SK-N-SH (cell line): ENCODE data around the gene TOLLIP. TPM values are rescaled to one million over a fixed set of nuclear protein-coding genes. Genes with fewer than 3 reads are reported as not detected.
A peak's percentile ranks its signal among the peaks of the same experiment; 100 is the strongest.

Experiments
- CTCF ChIA-PET: fragments of 300-600, 350-600 bp; formaldehyde crosslinking; extraction: SDS; loops from one replicate; lab custom pipeline; 2021; lab: Yijun Ruan, JAX
- POLR2A ChIA-PET: fragments of 350-600 bp; sonication (Branson Sonifier 250); formaldehyde crosslinking; extraction: SDS; loops from one replicate; lab custom pipeline; 2020; ENCODE audit warnings: antibody characterized with exemption, inconsistent platforms; lab: Yijun Ruan, JAX
- DNase-seq: peaks from one replicate; pipeline ENCODE4 v3.0.0; 2012
- H2AFZ ChIP-seq: fragments of 200-600 bp; sonication (generic); 2 replicates; pipeline ENCODE4 v1.8.1; 2016; ENCODE audit warnings: antibody characterized with exemption, mild to moderate bottlenecking, low read depth
- H3F3A ChIP-seq: fragments of 200-600 bp; sonication (generic); replicated peaks from 2 replicates; pipeline ENCODE3; 2016; ENCODE audit warnings: antibody characterized with exemption, mild to moderate bottlenecking; ENCODE audit not compliant: insufficient read depth
- H3K27ac ChIP-seq, 2 experiments: fragments of 200-500 bp in 1 of 2; fragments of 200-600 bp in 1 of 2; sonication (Bioruptor generic) in 1 of 2; sonication (generic), shearing (Covaris generic) in 1 of 2; 2 replicates each; pipeline versions ENCODE4 v1.5.1 to v1.6.1; 2014 to 2016; ENCODE audit warnings: low read depth in 2 of 2, inconsistent platforms in 1 of 2, low read length in 1 of 2, mild to moderate bottlenecking in 1 of 2, mixed read lengths in 1 of 2
- H3K27me3 ChIP-seq: fragments of 200-600 bp; sonication (generic), shearing (Covaris generic); 2 replicates; pipeline ENCODE4 v1.6.1; 2016; ENCODE audit warnings: mixed run types; ENCODE audit not compliant: insufficient read depth
- H3K36me3 ChIP-seq, 2 experiments: fragments of 200-500 bp in 1 of 2; fragments of 200-600 bp in 1 of 2; sonication (Bioruptor generic) in 1 of 2; sonication (generic) in 1 of 2; replicated peaks in 1 of 2; 2 replicates each; pipeline versions ENCODE3 to v1.5.1; 2014 to 2016; ENCODE audit warnings: low read length in 1 of 2, mild to moderate bottlenecking in 1 of 2; ENCODE audit not compliant: insufficient read depth in 2 of 2, control insufficient read depth in 1 of 2
- H3K4me1 ChIP-seq, 2 experiments: fragments of 200-500 bp in 1 of 2; fragments of 200-600 bp in 1 of 2; sonication (Bioruptor generic) in 1 of 2; sonication (generic), shearing (Covaris generic) in 1 of 2; 2 replicates each; pipeline versions ENCODE4 v1.5.1 to v1.6.1; 2014 to 2016; ENCODE audit warnings: low read depth in 1 of 2, low read length in 1 of 2, mixed run types in 1 of 2; ENCODE audit not compliant: insufficient read depth in 2 of 2, control insufficient read depth in 1 of 2
- H3K4me2 ChIP-seq: fragments of 200-600 bp; sonication (generic), shearing (Covaris generic); 2 replicates; pipeline ENCODE4 v1.6.1; 2017; ENCODE audit warnings: mixed run types
- H3K4me3 ChIP-seq, 2 experiments: fragments of 200-500 bp in 1 of 2; fragments of 200-600 bp in 1 of 2; sonication (Bioruptor generic) in 1 of 2; sonication (generic), shearing (Covaris generic) in 1 of 2; 2 replicates each; pipeline versions ENCODE4 v1.5.1 to v1.8.1; 2014 to 2016; ENCODE audit warnings: low read depth in 2 of 2, inconsistent platforms in 1 of 2, low read length in 1 of 2, mild to moderate bottlenecking in 1 of 2, mixed read lengths in 1 of 2, moderate library complexity in 1 of 2
- H3K79me2 ChIP-seq: fragments of 200-600 bp; sonication (generic); 2 replicates; pipeline ENCODE4 v1.8.1; 2017; ENCODE audit warnings: mild to moderate bottlenecking; ENCODE audit not compliant: insufficient read depth
- H3K9ac ChIP-seq: fragments of 200-600 bp; sonication (generic); 2 replicates; pipeline ENCODE4 v1.6.1; 2017; ENCODE audit warnings: mixed run types
- H3K9me2 ChIP-seq: fragments of 200-600 bp; sonication (generic); 2 replicates; pipeline ENCODE4 v1.6.1; 2017; ENCODE audit warnings: mixed run types
- H3K9me3 ChIP-seq: fragments of 200-600 bp; sonication (generic); 2 replicates; pipeline ENCODE4 v1.6.1; 2017; ENCODE audit warnings: mixed run types, mild to moderate bottlenecking, moderate library complexity
- H4K20me1 ChIP-seq: fragments of 200-600 bp; sonication (generic); 2 replicates; pipeline ENCODE4 v1.6.1; 2017; ENCODE audit warnings: mild to moderate bottlenecking, mixed run types; ENCODE audit not compliant: insufficient read depth
- CHD2 ChIP-seq: fragments of 150-350 bp; IDR thresholded peaks from 2 replicates; pipeline ENCODE4 v1.6.1; 2018; ENCODE audit warnings: low read length; ENCODE audit not compliant: partially characterized antibody
- ELF1 ChIP-seq: IDR thresholded peaks from 2 replicates; pipeline ENCODE4 v1.4.0; 2012
- FOSL2 ChIP-seq: IDR thresholded peaks from 2 replicates; pipeline ENCODE4 v1.4.0; 2012; ENCODE audit warnings: low read depth, mild to moderate bottlenecking, moderate library complexity, borderline replicate concordance
- FOXJ3 ChIP-seq: sonication (generic); formaldehyde crosslinking; IDR thresholded peaks from 2 replicates; pipeline ENCODE4 v1.5.1; 2020; ENCODE audit warnings: mild to moderate bottlenecking, missing genetic modification reagents
- FOXM1 ChIP-seq: IDR thresholded peaks from 2 replicates; pipeline ENCODE4 v1.4.0; 2012; ENCODE audit warnings: low read depth, mild to moderate bottlenecking
- MAX ChIP-seq: IDR thresholded peaks from 2 replicates; pipeline ENCODE4 v1.4.0; 2012; ENCODE audit warnings: low read depth
- MXI1 ChIP-seq: IDR thresholded peaks from 2 replicates; pipeline ENCODE4 v1.6.1; 2012; ENCODE audit warnings: mild to moderate bottlenecking, low read depth, low read length, improper control_type of control experiment
- RCOR1 ChIP-seq: fragments of 150-350 bp; IDR thresholded peaks from 2 replicates; pipeline ENCODE4 v1.6.1; 2017; ENCODE audit warnings: antibody characterized with exemption, low read length
- RFX5 ChIP-seq: IDR thresholded peaks from 2 replicates; pipeline ENCODE4 v1.6.1; 2012; ENCODE audit warnings: mild to moderate bottlenecking, improper control_type of control experiment, low read length
- TEAD4 ChIP-seq: IDR thresholded peaks from 2 replicates; pipeline ENCODE4 v1.4.0; 2012; ENCODE audit warnings: mild to moderate bottlenecking, borderline replicate concordance; ENCODE audit not compliant: insufficient read depth
- ZBTB33 ChIP-seq: IDR thresholded peaks from 2 replicates; pipeline ENCODE4 v1.4.0; 2012; ENCODE audit warnings: low read depth, borderline replicate concordance
- WGBS: methylation state at CpG from one replicate; pipeline ENCODE4 v1.1.6; 2017; ENCODE audit warnings: low lambda C conversion rate; 5-methylcytosine and 5-hydroxymethylcytosine counted together
- polyA plus RNA-seq, 3 experiments: library from polyadenylated mRNA; depleted of rRNA; stranded (reverse); fragments of >200 nt; gene quantifications; 2 replicates each; pipeline ENCODE4 v1.2.3, GENCODE V29; 2012
- TF ChIP-seq, protein P1 (sequence below): IDR thresholded peaks from 2 replicates; pipeline ENCODE4 v1.6.1; 2012; ENCODE audit warnings: mild to moderate bottlenecking, low read depth, low read length, moderate library complexity
- TF ChIP-seq, protein P2 (sequence below): fragments of 150-350 bp; IDR thresholded peaks from 2 replicates; pipeline ENCODE4 v1.6.1; 2017; ENCODE audit warnings: antibody characterized with exemption, low read length, low read depth, borderline replicate concordance
- TF ChIP-seq, protein P3 (sequence below): fragments of 200-600 bp; sonication (generic); IDR thresholded peaks from 2 replicates; pipeline ENCODE4 v1.6.1; 2017; ENCODE audit warnings: antibody characterized with exemption, mild to moderate bottlenecking, moderate library complexity

TOLLIP gene
- polyA plus RNA-seq, 1 of the 3 experiments (the other 2 are of a cell fraction) = 55.4 TPM

DNA sequence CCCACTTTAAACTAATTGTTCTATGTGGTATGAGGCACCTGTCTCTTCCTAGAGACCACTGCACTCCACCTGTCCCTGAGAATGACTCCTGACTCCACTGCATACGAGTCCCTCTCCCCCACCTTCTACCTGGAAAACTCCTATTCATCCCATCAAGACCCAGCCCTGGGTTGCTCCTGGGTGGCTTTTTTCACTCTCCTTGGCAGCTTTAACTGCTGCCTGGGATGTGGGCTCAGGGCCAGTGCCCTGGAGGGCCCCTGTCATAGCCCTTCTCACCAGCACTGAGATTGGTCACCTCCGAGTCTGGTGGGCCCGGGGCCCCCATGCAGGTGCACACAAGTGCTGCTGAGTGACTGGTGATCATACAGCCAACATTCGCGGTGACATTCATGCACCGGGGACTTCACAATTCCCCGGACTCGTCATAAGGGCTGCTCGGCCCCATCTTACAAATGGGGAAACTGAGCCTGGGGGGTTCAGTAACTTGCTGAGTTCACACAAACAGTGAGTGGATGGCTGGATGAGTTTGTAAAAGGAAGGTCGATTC is 25.9 kb upstream of the TOLLIP start:
- POLR2A ChIA-PET = no interaction called here
- TF ChIP-seq, protein P1, sequence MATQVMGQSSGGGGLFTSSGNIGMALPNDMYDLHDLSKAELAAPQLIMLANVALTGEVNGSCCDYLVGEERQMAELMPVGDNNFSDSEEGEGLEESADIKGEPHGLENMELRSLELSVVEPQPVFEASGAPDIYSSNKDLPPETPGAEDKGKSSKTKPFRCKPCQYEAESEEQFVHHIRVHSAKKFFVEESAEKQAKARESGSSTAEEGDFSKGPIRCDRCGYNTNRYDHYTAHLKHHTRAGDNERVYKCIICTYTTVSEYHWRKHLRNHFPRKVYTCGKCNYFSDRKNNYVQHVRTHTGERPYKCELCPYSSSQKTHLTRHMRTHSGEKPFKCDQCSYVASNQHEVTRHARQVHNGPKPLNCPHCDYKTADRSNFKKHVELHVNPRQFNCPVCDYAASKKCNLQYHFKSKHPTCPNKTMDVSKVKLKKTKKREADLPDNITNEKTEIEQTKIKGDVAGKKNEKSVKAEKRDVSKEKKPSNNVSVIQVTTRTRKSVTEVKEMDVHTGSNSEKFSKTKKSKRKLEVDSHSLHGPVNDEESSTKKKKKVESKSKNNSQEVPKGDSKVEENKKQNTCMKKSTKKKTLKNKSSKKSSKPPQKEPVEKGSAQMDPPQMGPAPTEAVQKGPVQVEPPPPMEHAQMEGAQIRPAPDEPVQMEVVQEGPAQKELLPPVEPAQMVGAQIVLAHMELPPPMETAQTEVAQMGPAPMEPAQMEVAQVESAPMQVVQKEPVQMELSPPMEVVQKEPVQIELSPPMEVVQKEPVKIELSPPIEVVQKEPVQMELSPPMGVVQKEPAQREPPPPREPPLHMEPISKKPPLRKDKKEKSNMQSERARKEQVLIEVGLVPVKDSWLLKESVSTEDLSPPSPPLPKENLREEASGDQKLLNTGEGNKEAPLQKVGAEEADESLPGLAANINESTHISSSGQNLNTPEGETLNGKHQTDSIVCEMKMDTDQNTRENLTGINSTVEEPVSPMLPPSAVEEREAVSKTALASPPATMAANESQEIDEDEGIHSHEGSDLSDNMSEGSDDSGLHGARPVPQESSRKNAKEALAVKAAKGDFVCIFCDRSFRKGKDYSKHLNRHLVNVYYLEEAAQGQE = no peak
- TF ChIP-seq ZBTB33 (no peak), CHD2 (no peak), MXI1 (no peak), RFX5 (no peak), MAX (no peak), FOXJ3 (CRISPR knock-in tag) (no peak), FOSL2 (no peak), RCOR1 (no peak), TEAD4 (no peak), ELF1 (no peak), FOXM1 (no peak)
- TF ChIP-seq, protein P2, sequence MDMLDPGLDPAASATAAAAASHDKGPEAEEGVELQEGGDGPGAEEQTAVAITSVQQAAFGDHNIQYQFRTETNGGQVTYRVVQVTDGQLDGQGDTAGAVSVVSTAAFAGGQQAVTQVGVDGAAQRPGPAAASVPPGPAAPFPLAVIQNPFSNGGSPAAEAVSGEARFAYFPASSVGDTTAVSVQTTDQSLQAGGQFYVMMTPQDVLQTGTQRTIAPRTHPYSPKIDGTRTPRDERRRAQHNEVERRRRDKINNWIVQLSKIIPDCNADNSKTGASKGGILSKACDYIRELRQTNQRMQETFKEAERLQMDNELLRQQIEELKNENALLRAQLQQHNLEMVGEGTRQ = no peak
- TF ChIP-seq, protein P3, sequence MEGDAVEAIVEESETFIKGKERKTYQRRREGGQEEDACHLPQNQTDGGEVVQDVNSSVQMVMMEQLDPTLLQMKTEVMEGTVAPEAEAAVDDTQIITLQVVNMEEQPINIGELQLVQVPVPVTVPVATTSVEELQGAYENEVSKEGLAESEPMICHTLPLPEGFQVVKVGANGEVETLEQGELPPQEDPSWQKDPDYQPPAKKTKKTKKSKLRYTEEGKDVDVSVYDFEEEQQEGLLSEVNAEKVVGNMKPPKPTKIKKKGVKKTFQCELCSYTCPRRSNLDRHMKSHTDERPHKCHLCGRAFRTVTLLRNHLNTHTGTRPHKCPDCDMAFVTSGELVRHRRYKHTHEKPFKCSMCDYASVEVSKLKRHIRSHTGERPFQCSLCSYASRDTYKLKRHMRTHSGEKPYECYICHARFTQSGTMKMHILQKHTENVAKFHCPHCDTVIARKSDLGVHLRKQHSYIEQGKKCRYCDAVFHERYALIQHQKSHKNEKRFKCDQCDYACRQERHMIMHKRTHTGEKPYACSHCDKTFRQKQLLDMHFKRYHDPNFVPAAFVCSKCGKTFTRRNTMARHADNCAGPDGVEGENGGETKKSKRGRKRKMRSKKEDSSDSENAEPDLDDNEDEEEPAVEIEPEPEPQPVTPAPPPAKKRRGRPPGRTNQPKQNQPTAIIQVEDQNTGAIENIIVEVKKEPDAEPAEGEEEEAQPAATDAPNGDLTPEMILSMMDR = no peak

More for the DNA sequence above, 25.9 kb upstream of the TOLLIP start:
- no peaks in the 10 kb centered on the region for H3F3A ChIP-seq
- H3K4me1 ChIP-seq = peaks cover 8 to 10% of the 10 kb centered on the region in 2 experiments; a peak in 2 of 4 replicates
- peak overlapping the region; percentile 69 for H3K4me2 ChIP-seq
- peak; percentile 15 for DNase-seq
- no peaks in the 10 kb centered on the region for H3K9me3 ChIP-seq
- no peaks in the 10 kb centered on the region for H3K9me2 ChIP-seq
- H3K4me3 ChIP-seq = peak overlapping the region; percentile 26 to 39; a peak in 2 of 4 replicates
- no peaks in the 10 kb centered on the region for H4K20me1 ChIP-seq
- CTCF ChIA-PET = no interaction called here
- H3K36me3 ChIP-seq = no peaks in the 10 kb centered on the region
- no peaks in the 10 kb centered on the region for H3K79me2 ChIP-seq
- H2AFZ ChIP-seq = peak overlapping the region; percentile 68
- H3K27ac ChIP-seq = no peak overlapping the region
- WGBS = 10% methylated on average over 10 of the region's 10 CpGs
- H3K27me3 ChIP-seq = no peaks in the 10 kb centered on the region
- no peak overlapping the region for H3K9ac ChIP-seq
